ENCODE measurements around the gene ABCB4.

ABCB4 gene

GRCh38 chr7:87411186-87411585, 64.3 kb downstream of the ABCB4 start:
- TF ChIP-seq ZFX (IDR thresholded peaks at IDR 0.05; ENCODE audit: borderline replicate concordance) (no peak), CTCF (IDR thresholded peaks at IDR 0.05) (no peak)
- H3K27ac ChIP-seq: no peak overlapping the region

GRCh38 chr7:87404674-87405073, 70.8 kb downstream of the ABCB4 start:
- H3K27ac ChIP-seq: no peak overlapping the region
- TF ChIP-seq CTCF (IDR thresholded peaks at IDR 0.05) (no peak), ZFX (IDR thresholded peaks at IDR 0.05; ENCODE audit: borderline replicate concordance) (no peak)

GRCh38 chr7:87398446-87398845, 77.0 kb downstream of the ABCB4 start:
- no peak overlapping the region for H3K27ac ChIP-seq
- TF ChIP-seq ZFX (IDR thresholded peaks at IDR 0.05; ENCODE audit: borderline replicate concordance) (no peak), CTCF (IDR thresholded peaks at IDR 0.05) (no peak)

GRCh38 chr7:87395442-87396020, 79.9 kb downstream of the ABCB4 start:
- no peak for TF ChIP-seq CTCF (IDR thresholded peaks at IDR 0.05)
- TF ChIP-seq ZFX (IDR thresholded peaks at IDR 0.05; ENCODE audit: borderline replicate concordance): no peak
- H3K27ac ChIP-seq: no peak overlapping the region

- no peak for TF ChIP-seq CTCF (IDR thresholded peaks at IDR 0.05)
- TF ChIP-seq ZFX (IDR thresholded peaks at IDR 0.05; ENCODE audit: borderline replicate concordance): no peak
- H3K27ac ChIP-seq: no peak overlapping the region
Measured at GRCh38 chr7:87391020-87391701, 84.3 kb downstream of the ABCB4 start.

GRCh38 chr7:87380905-87381304, 94.6 kb downstream of the ABCB4 start:
- TF ChIP-seq ZFX (IDR thresholded peaks at IDR 0.05; ENCODE audit: borderline replicate concordance) (no peak), CTCF (IDR thresholded peaks at IDR 0.05) (no peak)
- no peak overlapping the region for H3K27ac ChIP-seq

GRCh38 chr7:87375662-87376435, 99.6 kb downstream of the ABCB4 start:
- H3K27ac ChIP-seq: peak overlapping the region; percentile 62
- TF ChIP-seq ZFX (IDR thresholded peaks at IDR 0.05; ENCODE audit: borderline replicate concordance) (no peak), CTCF (IDR thresholded peaks at IDR 0.05) (no peak)

Data from 22Rv1 (cell line).